ENCODE measurements around the gene PPP2R5B.

GRCh38 chr11:64971421-64972233, 47.1 kb downstream of the PPP2R5B start, which contains the start of gene MAJIN:
- TF ChIP-seq POLR2AphosphoS5 (IDR thresholded peaks at IDR 0.05; ENCODE audit: borderline replicate concordance, low read depth, low read length) (no peak), EZH2 (IDR thresholded peaks at IDR 0.05) (no peak), FOXP2 (optimal IDR thresholded peaks at IDR 0.05; ENCODE audit: control extremely low read depth, extremely low read length, insufficient read depth) (no peak)
